ENCODE data around the gene BAIAP2.

- TF ChIP-seq POLR2A (IDR thresholded peaks at IDR 0.05): no peak
- TF ChIP-seq CTCF (IDR thresholded peaks at IDR 0.05): no peak
- no peak for TF ChIP-seq EP300 (IDR thresholded peaks at IDR 0.05)
- TF ChIP-seq POLR2AphosphoS5 (IDR thresholded peaks at IDR 0.05): no peak
These were observed 73.3 kb downstream of the BAIAP2 start for GRCh38 chr17:81108220-81108619.
